GM18867 (cell line): ENCODE data around the gene FAF2.
"Not testable (repeated sequence)": the region's sequence is repeated elsewhere in the genome, so short reads cannot be mapped to it uniquely, and the experiment has no call there.

ENCODE experiments used
- ATAC-seq: cut with Tn5 transposase; IDR thresholded peaks from one replicate; pipeline ENCODE4 v1.9.1; 2021; ENCODE audit warnings: mild to moderate bottlenecking, moderate library complexity; ENCODE audit not compliant: unreplicated experiment

The FAF2 gene

GRCh38 chr5:176454724-176455394 is 6.7 kb downstream of the FAF2 start:
- ATAC-seq: no peak

- no peak for ATAC-seq
Observed at GRCh38 chr5:176458904-176459561, 10.8 kb downstream of the FAF2 start.

DNA sequence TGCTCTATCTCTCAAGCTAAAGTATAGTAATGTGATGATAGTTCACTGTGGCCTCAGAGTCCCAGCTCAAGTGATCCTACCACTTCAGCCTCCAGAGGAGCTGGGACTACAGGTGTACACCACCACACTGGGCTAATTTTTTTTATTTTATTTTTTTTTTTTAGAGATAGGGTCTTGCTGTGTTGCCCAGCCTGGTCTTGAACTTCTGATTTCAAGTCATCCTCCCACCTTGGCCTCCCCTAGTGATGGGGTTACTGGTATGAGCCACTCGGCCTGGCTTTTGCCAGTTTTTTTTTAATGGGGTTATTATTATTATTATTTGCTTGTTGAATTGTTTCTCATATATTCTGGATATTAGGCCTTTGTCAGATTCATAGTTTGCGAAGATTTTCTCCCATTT is 13.2 kb downstream of the FAF2 start:
- no peak for ATAC-seq

DNA sequence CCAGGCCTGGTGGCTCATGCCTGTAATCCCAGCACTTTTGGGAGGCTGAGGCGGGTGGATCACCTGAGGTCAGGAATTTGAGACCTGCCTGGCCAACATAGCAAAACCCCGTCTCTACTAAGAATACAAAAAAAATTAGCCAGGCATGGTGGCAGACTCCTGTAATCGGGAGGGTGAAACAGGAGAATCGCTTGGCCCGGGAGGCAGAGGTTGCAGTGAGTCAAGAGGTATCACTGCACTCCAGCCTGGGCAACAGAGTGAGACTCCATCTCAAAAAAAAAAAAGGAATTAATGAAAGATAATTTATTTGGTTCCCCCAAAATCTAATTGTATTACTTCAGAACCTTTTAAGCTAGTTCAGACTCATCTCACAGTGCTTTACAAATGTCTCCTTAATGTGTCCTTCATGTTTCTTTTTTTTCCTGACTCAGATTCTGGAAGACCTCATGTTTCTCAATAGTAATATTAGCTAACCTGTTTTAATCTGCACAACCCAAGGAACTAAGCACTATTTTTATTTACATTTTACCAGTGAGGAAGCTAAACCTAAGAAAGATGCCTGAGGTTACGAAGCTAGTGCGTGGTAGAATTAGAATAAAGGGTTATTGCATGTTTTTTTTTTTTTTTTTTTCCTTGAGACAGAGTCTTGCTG is 15.1 kb downstream of the FAF2 start:
- no peak for ATAC-seq

DNA sequence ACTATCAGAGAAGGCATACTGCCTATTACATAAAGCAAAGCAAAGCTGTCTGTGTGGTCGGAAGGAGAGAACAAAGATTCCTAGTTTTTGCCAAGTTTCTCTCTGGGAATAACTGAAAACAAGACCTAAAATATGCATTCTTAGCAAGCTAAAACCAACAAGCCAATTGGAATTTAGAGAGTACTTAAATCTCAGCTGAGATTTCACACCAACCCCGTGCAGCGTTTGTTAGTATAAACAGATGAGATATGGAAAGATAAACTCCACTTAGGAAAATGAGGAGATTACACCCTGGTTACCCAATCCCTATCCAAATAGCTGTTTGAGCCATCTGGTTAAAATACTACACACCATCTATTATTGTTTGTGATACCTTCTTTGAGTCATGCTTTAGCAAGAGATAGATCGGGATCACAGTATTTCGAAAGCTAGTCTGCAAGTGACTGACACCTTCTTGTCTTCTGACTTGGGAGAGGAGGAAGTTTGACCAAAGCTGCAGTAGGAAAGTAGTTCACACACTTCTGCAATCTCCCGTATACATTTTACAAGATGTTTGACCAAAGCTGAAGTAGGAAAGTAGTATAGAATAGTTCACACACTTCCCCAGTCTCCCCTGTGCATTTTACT is 18.2 kb downstream of the FAF2 start:
- no peak for ATAC-seq

GRCh38 chr5:176469296-176469695 is 21.1 kb downstream of the FAF2 start:
- no peak for ATAC-seq

- ATAC-seq: no peak
Observed at GRCh38 chr5:176470539-176470938, 22.4 kb downstream of the FAF2 start.

- no peak for ATAC-seq
Observed at GRCh38 chr5:176471098-176471497, 22.9 kb downstream of the FAF2 start.

DNA sequence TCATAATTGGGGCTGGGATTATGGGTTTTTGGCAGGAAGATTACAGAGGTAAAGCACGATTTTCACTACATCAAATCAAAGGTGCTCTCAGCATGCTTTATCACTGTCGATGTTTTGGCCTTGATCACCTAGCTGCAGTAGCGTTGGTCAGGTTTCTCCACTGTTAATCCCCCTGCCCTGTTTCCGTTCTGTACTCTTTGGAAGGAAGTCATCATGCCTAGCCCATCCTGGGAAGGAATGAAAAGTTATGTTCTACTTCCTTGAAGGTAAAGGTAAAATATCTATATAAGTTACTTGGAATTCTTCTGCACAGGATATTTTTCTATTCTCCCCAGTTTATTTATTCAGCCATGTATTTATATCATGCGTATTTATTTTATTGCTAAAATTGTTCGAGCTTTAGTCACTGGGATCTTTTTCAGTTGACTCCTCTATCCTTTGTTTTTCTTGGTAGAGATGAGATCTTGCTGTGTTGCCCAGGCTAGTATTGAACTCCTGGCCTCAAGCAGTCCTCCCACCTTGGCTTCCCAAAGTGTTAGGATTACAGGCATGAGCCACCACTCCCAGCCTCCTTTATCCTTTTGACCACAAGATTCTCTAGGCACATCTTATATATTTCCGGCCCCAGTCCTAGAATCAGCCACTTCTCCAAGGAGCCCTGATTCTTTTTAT is 25.3 kb downstream of the FAF2 start:
- ATAC-seq: no peak

DNA sequence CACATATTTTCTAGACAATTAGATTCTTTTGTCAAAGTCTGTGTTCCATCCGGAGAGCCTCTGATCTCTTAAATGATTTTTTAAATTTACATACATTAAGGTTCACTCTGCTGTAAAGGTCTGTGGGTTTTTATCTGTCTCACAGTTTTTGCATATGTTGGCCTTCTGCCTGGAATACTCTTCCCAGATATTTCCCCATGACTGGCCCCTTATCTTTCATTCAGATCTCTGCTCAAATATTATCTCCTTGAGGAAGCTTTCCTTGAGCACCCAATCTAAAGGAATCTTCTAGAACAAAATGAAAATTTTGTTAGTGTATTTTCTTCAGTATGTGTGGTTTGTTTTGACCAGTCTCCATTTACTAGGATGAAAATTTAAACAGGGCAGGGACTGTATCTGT is 26.3 kb downstream of the FAF2 start:
- ATAC-seq: no peak

GRCh38 chr5:176481711-176482110 is 33.5 kb downstream of the FAF2 start:
- no peak for ATAC-seq

DNA sequence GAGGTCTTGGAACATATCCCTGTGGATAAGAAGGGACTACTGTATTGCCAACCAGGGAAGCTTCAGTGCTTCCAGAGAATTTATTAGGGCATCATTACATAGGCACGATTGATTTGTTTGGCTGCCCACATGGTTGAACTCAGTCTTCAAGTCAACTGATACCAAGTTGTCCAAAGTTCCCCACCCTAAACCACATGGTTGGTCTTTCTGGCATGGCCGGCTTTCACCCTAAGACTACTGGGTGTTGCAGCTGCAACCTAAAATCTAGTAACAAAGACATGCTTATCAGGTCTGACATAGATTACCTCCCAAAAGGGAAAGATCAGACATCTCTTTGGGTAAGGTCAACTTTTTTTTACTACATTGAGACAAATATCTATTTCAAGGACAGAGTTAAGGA is 37.0 kb downstream of the FAF2 start:
- ATAC-seq: no peak

- ATAC-seq: no peak
Observed at GRCh38 chr5:176486189-176486757, 38.1 kb downstream of the FAF2 start.

DNA sequence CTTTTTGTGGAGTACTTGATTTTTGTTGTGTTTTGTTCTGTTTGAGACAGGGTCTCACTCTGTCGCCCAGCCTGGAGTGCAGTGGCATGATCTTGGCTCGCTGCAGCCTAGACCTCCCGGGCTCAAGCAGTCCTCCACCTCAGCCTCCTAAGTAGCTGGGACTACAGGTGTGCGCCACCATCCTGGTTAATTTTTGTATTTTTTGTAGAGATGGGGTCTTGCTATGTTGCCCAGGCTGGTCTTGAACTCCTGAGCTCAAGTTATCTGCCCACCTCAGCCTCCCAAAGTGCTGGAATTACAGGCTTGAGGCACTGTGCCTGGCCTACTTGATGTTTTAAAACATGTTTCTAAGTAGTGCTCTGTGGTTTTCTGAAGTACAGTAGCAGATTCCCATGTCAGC is 39.0 kb downstream of the FAF2 start:
- ATAC-seq: not testable (repeated sequence)

DNA sequence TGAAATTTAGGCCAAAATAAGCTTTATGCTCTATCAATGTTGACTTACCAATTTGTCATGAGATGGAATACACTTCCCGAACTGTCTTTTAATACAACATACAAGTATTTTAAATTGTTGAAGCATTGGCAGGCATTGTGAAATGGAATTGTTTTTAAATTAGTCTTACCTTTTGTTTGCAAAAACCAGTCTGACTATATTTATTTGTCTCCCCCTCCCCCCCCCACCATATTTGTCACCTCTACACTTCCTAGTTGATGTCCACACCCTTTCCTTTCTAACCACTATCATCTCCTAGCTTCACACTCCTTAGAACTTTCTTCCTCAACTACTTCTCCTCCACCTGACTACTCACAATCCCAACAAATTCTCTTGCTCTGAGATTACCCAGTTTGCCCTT is 40.9 kb downstream of the FAF2 start:
- no peak for ATAC-seq

- ATAC-seq: no peak
Observed at GRCh38 chr5:176490301-176490700, 42.1 kb downstream of the FAF2 start.

DNA sequence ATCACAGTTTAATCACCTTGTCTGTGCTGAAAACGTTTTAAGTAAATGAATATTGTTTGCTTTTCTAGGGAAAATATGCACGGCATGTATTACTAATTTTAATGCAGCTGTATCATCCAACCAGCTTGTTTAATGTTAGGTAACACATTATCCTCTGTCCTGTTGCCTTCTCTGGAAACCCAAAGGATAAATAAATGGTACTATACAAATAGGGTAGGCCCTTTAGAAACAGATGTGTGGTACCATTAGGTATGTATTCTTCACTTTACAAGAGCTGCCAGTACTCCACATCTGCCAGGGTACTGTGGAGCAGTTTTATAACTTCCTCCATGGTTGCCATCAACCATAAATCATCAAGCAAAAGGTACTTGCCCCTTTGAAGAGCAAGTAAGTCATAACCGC is 42.9 kb downstream of the FAF2 start:
- ATAC-seq: no peak

DNA sequence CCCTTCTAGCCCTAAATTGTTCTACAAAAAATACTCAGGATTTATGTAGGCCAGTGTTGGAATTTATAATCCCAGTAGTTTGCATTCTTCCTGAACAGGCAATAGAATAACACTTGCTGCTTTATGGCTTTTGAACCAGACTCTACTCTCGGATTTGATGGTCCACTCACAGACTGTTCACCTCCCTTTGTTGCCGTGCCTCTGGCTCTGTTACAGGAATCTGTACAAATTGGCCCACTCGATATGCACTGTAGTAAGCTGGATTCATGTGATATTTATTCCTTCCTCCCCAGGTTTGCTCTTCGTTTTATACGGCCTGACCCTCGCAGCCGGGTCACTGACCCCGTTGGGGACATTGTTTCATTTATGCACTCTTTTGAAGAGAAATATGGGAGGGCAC is 43.7 kb downstream of the FAF2 start:
- no peak for ATAC-seq

GRCh38 chr5:176492431-176492830 is 44.2 kb downstream of the FAF2 start:
- no peak for ATAC-seq

DNA sequence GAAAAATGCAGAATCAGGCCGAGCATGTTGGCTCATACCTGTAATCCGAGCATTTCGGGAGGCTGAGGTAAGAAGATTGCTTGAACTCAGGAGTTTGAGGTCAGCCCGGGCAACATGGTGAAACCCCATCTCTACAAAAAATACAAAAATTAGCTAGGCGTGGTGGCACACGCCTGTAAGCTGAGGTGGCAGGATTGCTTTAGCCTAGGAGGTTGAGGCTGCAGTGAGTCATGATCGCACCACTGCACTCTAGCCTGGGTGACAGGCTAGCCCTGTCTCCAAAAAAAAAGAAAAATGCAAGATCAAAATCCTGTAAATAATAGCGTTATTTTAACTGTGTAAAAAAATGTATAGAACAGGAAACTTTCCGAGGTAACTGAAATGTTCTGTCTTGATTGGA is 49.7 kb downstream of the FAF2 start:
- ATAC-seq: no peak

DNA sequence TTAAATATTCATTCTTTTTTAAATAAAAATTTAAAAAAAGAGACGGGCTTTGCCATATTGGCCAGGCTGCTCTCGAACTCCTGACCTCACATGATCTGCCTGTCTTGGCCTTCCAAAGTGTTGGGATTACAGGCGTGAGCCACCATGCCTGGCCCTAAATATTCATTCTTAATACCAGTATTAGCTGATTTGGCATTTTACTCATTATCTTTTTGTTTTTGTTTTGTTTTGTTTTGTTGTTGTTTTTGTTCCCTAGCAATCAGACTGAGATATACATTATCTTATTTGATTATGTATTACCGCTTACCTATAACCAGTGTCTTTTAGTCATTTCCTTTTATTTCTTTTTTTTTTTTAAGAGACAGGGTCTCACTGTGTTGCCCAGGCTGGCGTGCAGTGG is 51.1 kb downstream of the FAF2 start:
- ATAC-seq: no peak
